Measurements from ENCODE around the gene DHRS11.

DHRS11 gene

GRCh38 chr17:36614933-36615332 is 23.3 kb downstream of the DHRS11 start:
- DNase-seq (ENCODE audit: low read depth) = no peak
- TF ChIP-seq CTCF (conservative IDR thresholded peaks at IDR 0.05; ENCODE audit: low read depth, low read length) = no peak
- H3K4me3 ChIP-seq (ENCODE audit: low read depth, low read length) = no peak overlapping the region

DNA sequence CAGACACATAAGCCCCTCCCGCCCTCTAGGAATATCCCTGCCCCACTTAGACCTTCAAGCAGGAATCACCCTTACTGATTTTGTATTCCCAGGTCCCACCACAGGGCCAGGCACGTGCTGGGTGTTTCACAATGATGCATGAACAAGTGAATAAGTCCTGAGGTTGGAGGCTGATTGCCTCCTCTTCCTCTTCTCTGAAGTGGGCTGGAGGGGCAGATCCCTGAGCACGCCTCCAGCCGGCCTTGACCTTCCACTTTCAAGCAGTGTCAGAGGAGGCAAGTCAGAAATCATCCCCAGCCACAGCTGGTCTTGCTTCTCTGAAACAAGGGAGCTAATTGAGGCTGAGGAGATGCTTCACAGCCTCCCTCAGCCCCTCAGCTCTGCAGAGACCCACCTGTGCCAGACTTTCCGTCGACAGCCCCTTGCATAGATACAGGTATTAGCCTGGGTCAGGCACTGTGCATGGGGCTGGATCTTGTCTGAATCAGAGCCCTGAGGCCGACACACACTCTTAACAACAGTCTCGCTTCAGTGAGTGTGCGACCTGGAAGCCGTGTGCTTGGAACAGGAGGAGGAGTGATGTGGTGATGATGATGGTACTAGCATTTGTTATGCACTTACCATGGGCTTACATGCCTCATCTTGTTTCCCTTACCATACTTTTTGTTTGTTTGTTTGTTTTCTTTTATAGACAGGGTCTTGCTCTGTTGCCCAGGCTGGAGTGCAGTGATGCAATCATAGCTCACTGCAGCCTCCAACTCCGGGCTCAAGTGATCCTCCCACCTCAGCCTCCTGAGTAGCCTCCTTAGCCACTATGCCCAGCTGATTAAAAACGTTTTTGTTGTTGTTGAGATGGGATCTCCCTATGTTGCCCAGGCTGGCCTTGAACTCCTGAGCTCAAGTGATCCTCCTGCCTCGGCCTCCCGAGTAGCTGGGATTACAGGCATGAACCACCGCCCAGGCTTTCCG is 24.7 kb downstream of the DHRS11 start:
- no peak for TF ChIP-seq CTCF (conservative IDR thresholded peaks at IDR 0.05; ENCODE audit: low read depth, low read length)
- H3K4me3 ChIP-seq (ENCODE audit: low read depth, low read length) = no peak overlapping the region
- no peak for DNase-seq (ENCODE audit: low read depth)

- TF ChIP-seq CTCF (conservative IDR thresholded peaks at IDR 0.05; ENCODE audit: low read depth, low read length) = no peak
- DNase-seq (ENCODE audit: low read depth) = no peak
- H3K4me3 ChIP-seq (ENCODE audit: low read depth, low read length) = no peak overlapping the region
Measured at GRCh38 chr17:36617773-36618172, 26.1 kb downstream of the DHRS11 start.

GRCh38 chr17:36623281-36623680 is 31.6 kb downstream of the DHRS11 start:
- no peak for DNase-seq (ENCODE audit: low read depth)
- no peak for TF ChIP-seq CTCF (conservative IDR thresholded peaks at IDR 0.05; ENCODE audit: low read depth, low read length)
- H3K4me3 ChIP-seq (ENCODE audit: low read depth, low read length) = no peak overlapping the region

- no peak overlapping the region for H3K4me3 ChIP-seq (ENCODE audit: low read depth, low read length)
- TF ChIP-seq CTCF (conservative IDR thresholded peaks at IDR 0.05; ENCODE audit: low read depth, low read length) = no peak
- no peak for DNase-seq (ENCODE audit: low read depth)
Measured at GRCh38 chr17:36625188-36625587, 33.5 kb downstream of the DHRS11 start.

DNA sequence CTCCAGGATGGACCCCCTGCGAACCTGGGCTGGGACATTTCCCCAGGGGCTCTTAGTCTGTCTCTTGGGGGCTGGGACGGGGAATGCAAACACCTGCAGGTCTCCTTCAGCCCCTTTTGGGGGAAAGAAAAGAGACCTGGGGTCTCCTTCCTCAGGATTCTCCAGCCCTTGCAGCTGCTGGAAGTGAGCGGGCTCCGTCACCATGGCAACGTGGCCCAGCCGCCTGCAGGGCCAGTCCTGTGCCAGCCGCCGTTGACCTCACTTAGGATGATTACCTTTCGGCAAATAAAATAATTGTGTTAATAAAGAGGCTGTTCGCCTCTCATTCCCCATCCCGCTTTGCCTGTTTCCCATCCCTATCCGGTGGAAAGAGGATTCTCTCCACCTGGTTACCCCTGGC is 35.4 kb downstream of the DHRS11 start:
- no peak for TF ChIP-seq CTCF (conservative IDR thresholded peaks at IDR 0.05; ENCODE audit: low read depth, low read length)
- DNase-seq (ENCODE audit: low read depth) = no peak
- no peak overlapping the region for H3K4me3 ChIP-seq (ENCODE audit: low read depth, low read length)

DNA sequence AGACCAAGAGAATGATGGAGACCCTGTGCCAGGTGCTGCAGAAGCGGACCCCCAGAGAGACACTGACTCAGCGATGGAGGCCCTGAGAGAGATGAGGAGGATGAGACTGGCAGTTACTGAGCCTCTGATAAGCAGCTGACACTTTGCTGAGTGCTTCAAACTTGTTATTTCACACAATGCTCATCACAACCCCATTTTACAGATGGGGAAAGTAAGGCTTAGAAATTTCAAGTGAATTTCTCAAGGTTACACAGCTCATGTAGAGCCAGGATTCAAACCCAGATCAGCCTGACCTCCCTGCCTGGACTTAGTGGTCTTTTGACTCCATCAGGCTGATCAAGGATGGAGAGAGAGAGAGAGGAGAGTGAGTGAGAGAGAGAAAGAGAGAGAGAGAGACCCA is 36.9 kb downstream of the DHRS11 start:
- no peak for TF ChIP-seq CTCF (conservative IDR thresholded peaks at IDR 0.05; ENCODE audit: low read depth, low read length)
- no peak for DNase-seq (ENCODE audit: low read depth)
- no peak overlapping the region for H3K4me3 ChIP-seq (ENCODE audit: low read depth, low read length)

Measured in choroid plexus epithelial cell (primary cell).